CD14-positive monocyte (primary cell): ENCODE measurements around the gene RBMS1. TPM values are rescaled to one million over a fixed set of nuclear protein-coding genes. Genes with fewer than 3 reads are reported as not detected.
A peak's percentile ranks its signal among the peaks of the same experiment; 100 is the strongest.

Experiments
- DNase-seq, 3 donors: peaks; one replicate each; pipeline ENCODE4 v3.0.0-alpha.2; 2011 to 2022
- H2AFZ ChIP-seq: 2 replicates; pipeline ENCODE4 v1.6.0; 2012; ENCODE audit warnings: mild to moderate bottlenecking, low read depth, low read length, inconsistent platforms; ENCODE audit not compliant: insufficient read depth, poor library complexity, severe bottlenecking
- H3K27ac ChIP-seq, 2 donors: 1 replicate in 1 of 2; 2 replicates in 1 of 2; pipeline ENCODE4 v1.5.1; 2012 to 2013; ENCODE audit warnings: low read length in 2 of 2, control low read depth in 1 of 2, inconsistent platforms in 1 of 2, low read depth in 1 of 2, mild to moderate bottlenecking in 1 of 2
- H3K27me3 ChIP-seq, 2 donors: one replicate each; pipeline versions ENCODE4 v1.6.0 to v1.6.1; 2011 to 2013; ENCODE audit warnings: low read length in 2 of 2; ENCODE audit not compliant: control insufficient read depth in 2 of 2, insufficient read depth in 2 of 2
- H3K36me3 ChIP-seq, 2 donors: replicated peaks in 1 of 2; 1 replicate in 1 of 2; 2 replicates in 1 of 2; pipeline versions ENCODE4 v1.5.1 to v1.6.1; 2012 to 2013; ENCODE audit warnings: low read length in 2 of 2, control low read depth in 1 of 2, inconsistent platforms in 1 of 2, mild to moderate bottlenecking in 1 of 2; ENCODE audit not compliant: insufficient read depth in 2 of 2, control insufficient read depth in 1 of 2
- H3K4me1 ChIP-seq, 2 donors: 1 replicate in 1 of 2; 2 replicates in 1 of 2; pipeline versions ENCODE4 v1.5.1 to v1.6.1; 2012 to 2013; ENCODE audit warnings: low read length in 2 of 2, control low read depth in 1 of 2, inconsistent platforms in 1 of 2, mild to moderate bottlenecking in 1 of 2, moderate library complexity in 1 of 2; ENCODE audit not compliant: insufficient read depth in 2 of 2, control insufficient read depth in 1 of 2
- H3K4me2 ChIP-seq: replicated peaks from 2 replicates; pipeline ENCODE3; 2012; ENCODE audit warnings: low read length, moderate library complexity, mild to moderate bottlenecking; ENCODE audit not compliant: poor library complexity, severe bottlenecking; ENCODE audit errors: extremely low read depth
- H3K4me3 ChIP-seq, 3 experiments: fragments of 200-600 bp in 1 of 3; sonication (generic) in 1 of 3; replicated peaks in 1 of 3; 1 replicate in 2 of 3; 2 replicates in 1 of 3; pipeline ENCODE4 v1.5.1; 2011 to 2013; ENCODE audit warnings: low read length in 3 of 3, mild to moderate bottlenecking in 3 of 3, control low read depth in 2 of 3, low read depth in 2 of 3, inconsistent platforms in 1 of 3, moderate library complexity in 1 of 3
- H3K79me2 ChIP-seq: 2 replicates; pipeline ENCODE4 v1.6.0; 2012; ENCODE audit warnings: mild to moderate bottlenecking, control low read depth, inconsistent platforms, low read length, moderate library complexity; ENCODE audit not compliant: insufficient read depth
- H3K9ac ChIP-seq: 2 replicates; pipeline ENCODE4 v1.6.0; 2017; ENCODE audit warnings: low read length, mild to moderate bottlenecking; ENCODE audit not compliant: insufficient read depth, poor library complexity, severe bottlenecking
- H3K9me3 ChIP-seq, 2 donors: replicated peaks in 1 of 2; 1 replicate in 1 of 2; 2 replicates in 1 of 2; pipeline versions ENCODE4 v1.5.1 to v1.6.1; 2012 to 2013; ENCODE audit warnings: low read length in 2 of 2, control low read depth in 1 of 2; ENCODE audit not compliant: control insufficient read depth in 1 of 2, insufficient read depth in 1 of 2
- H4K20me1 ChIP-seq: 2 replicates; pipeline ENCODE4 v1.6.0; 2012; ENCODE audit warnings: mild to moderate bottlenecking, low read length, control low read depth, moderate library complexity; ENCODE audit not compliant: insufficient read depth
- H3K27ac Mint-ChIP-seq, 7 donors: one replicate each; pipeline ENCODE4 v1.8.0; 2020; ENCODE audit warnings: mild to moderate bottlenecking in 7 of 7, mixed read lengths in 7 of 7, moderate library complexity in 6 of 7, inconsistent platforms in 2 of 7
- H3K27me3 Mint-ChIP-seq, 3 donors: one replicate each; pipeline ENCODE4 v1.8.0; 2021 to 2022; ENCODE audit warnings: low read depth in 3 of 3, mild to moderate bottlenecking in 3 of 3, mixed read lengths in 3 of 3, moderate library complexity in 3 of 3, inconsistent platforms in 1 of 3
- H3K36me3 Mint-ChIP-seq, 2 donors: one replicate each; pipeline ENCODE4 v1.8.0; 2020; ENCODE audit warnings: mixed read lengths in 2 of 2, inconsistent platforms in 1 of 2, mild to moderate bottlenecking in 1 of 2
- H3K4me1 Mint-ChIP-seq: one replicate; pipeline ENCODE4 v1.8.0; 2020; ENCODE audit warnings: mild to moderate bottlenecking, mixed read lengths
- H3K4me3 Mint-ChIP-seq, 2 donors: one replicate each; pipeline ENCODE4 v1.8.0; 2020; ENCODE audit warnings: mild to moderate bottlenecking in 2 of 2, mixed read lengths in 2 of 2, moderate library complexity in 1 of 2
- H3K9me3 Mint-ChIP-seq, 7 donors: one replicate each; pipeline ENCODE4 v1.8.0; 2020 to 2022; ENCODE audit warnings: mixed read lengths in 7 of 7, mild to moderate bottlenecking in 6 of 7, moderate library complexity in 6 of 7, inconsistent platforms in 2 of 7
- CTCF ChIP-seq: fragments of 200-600 bp; IDR thresholded peaks from one replicate; pipeline ENCODE4 v1.8.0; 2022; ENCODE audit warnings: antibody characterized with exemption, mild to moderate bottlenecking
- WGBS: methylation state at CpG from one replicate; pipeline ENCODE4 v1.1.5; 2013; ENCODE audit warnings: missing lambda C conversion rate; ENCODE audit not compliant: insufficient coverage; 5-methylcytosine and 5-hydroxymethylcytosine counted together
- intact Hi-C, 2 donors: fragments of 100-400 bp; cut with micrococcal nuclease; formaldehyde crosslinking; loops; one replicate each; pipeline versions ENCODE4 v1.15.0 to v1.15.1; 2023
- polyA plus RNA-seq, 3 donors: library from polyadenylated mRNA; depleted of rRNA in 1 of 3; unstranded in 2 of 3; stranded (reverse) in 1 of 3; fragments of 300-500 nt in 2 of 3; fragments of >200 nt in 1 of 3; fragmentation: Illumina TruSeq in 2 of 3; gene quantifications; 1 replicate in 2 of 3; 2 replicates in 1 of 3; pipeline ENCODE4 v1.2.3, GENCODE V29; 2012 to 2021

The RBMS1 gene
- polyA plus RNA-seq, 3 donors: 88.2 to 91.2 (median 89.4) TPM

- H2AFZ ChIP-seq: no peak overlapping the region
- peaks cover 4% of the 10 kb centered on the region for H3K79me2 ChIP-seq
- H3K9ac ChIP-seq: no peak overlapping the region
- Mint-ChIP-seq H3K9me3 (peaks cover 0 to 2% (median 0%) of the 10 kb centered on the region in 7 donors), H3K27ac (peak overlapping the region in 1 of 7 donors; percentile 2), H3K36me3 (peaks cover 3 to 5% of the 10 kb centered on the region in 2 donors), H3K27me3 (no peaks in the 10 kb centered on the region), H3K4me3 (no peak overlapping the region), H3K4me1 (peaks cover 32% of the 10 kb centered on the region)
- H4K20me1 ChIP-seq: no peaks in the 10 kb centered on the region
- intact Hi-C loops: loop anchor here in 1 of 2 donors (10.0 kb wide), 1 partner anchor 583 kb away; no protein-coding TSS in a partner anchor
- 33% methylated on average over 1 of the region's 2 CpGs for WGBS
- H3K36me3 ChIP-seq: no peaks in the 10 kb centered on the region
- DNase-seq: no peak
- no peaks in the 10 kb centered on the region for H3K9me3 ChIP-seq
- no peaks in the 10 kb centered on the region for H3K27me3 ChIP-seq
- peak overlapping the region; percentile 27 for H3K4me2 ChIP-seq
- H3K4me1 ChIP-seq: peaks cover 18 to 28% of the 10 kb centered on the region in 2 donors
- no peak for TF ChIP-seq CTCF
- H3K27ac ChIP-seq: peak overlapping the region in 1 of 2 donors; percentile 64
- H3K4me3 ChIP-seq: no peak overlapping the region
Observed at GRCh38 chr2:160411955-160412354, 81.7 kb downstream of the RBMS1 start.

GRCh38 chr2:160411167-160411566, 82.4 kb downstream of the RBMS1 start:
- H3K27me3 Mint-ChIP-seq: no peaks in the 10 kb centered on the region
- Histone ChIP-seq H3K4me2 (peak overlapping the region; percentile 27), H3K79me2 (peaks cover 9% of the 10 kb centered on the region)

More at GRCh38 chr2:160411167-160411566, 82.4 kb downstream of the RBMS1 start:
- peak overlapping the region in 1 of 2 donors; percentile 56 for H3K4me3 Mint-ChIP-seq
- Histone ChIP-seq H3K4me1 (peaks cover 21 to 32% of the 10 kb centered on the region in 2 donors), H3K36me3 (no peaks in the 10 kb centered on the region), H3K27ac (peak overlapping the region; percentile 34 to 64), H3K9me3 (no peaks in the 10 kb centered on the region), H3K4me3 (no peak overlapping the region), H2AFZ (peak overlapping the region; percentile 55), H4K20me1 (peaks cover 4% of the 10 kb centered on the region), H3K9ac (no peak overlapping the region), H3K27me3 (no peaks in the 10 kb centered on the region)
- DNase-seq: peak; percentile 52 to 76 (median 75)
- H3K9me3 Mint-ChIP-seq: peaks cover 0 to 2% (median 0%) of the 10 kb centered on the region in 7 donors
- intact Hi-C loops: loop anchor here in 1 of 2 donors (10.0 kb wide), 1 partner anchor 584 kb away; no protein-coding TSS in a partner anchor
- peaks cover 3 to 5% of the 10 kb centered on the region in 2 donors for H3K36me3 Mint-ChIP-seq
- no peak for TF ChIP-seq CTCF
- H3K27ac Mint-ChIP-seq: peak overlapping the region; percentile 68 to 89 (median 85)
- WGBS: no CpG with 5 or more reads among the region's 1 CpG
- H3K4me1 Mint-ChIP-seq: peaks cover 38% of the 10 kb centered on the region
